Progenitor cell of endocrine pancreas (in vitro differentiated cells): Measurements from ENCODE around the gene EGR1. TPM values are rescaled to one million over a fixed set of nuclear protein-coding genes. Genes with fewer than 3 reads are reported as not detected.

Experiments
- DNase-seq: peaks from one replicate; pipeline ENCODE4 v3.0.0; 2021; ENCODE audit warnings: low spot score; ENCODE audit not compliant: unreplicated experiment
- H3K27ac Mint-ChIP-seq: 2 replicates; pipeline ENCODE4 v1.8.0; 2021; ENCODE audit warnings: mild to moderate bottlenecking, moderate library complexity, mixed read lengths
- H3K27me3 Mint-ChIP-seq: 2 replicates; pipeline ENCODE4 v1.8.0; 2021; ENCODE audit warnings: mixed read lengths
- H3K36me3 Mint-ChIP-seq: 2 replicates; pipeline ENCODE4 v1.8.0; 2022; ENCODE audit warnings: mixed read lengths; ENCODE audit not compliant: insufficient read depth
- H3K4me1 Mint-ChIP-seq: 2 replicates; pipeline ENCODE4 v1.8.0; 2021; ENCODE audit warnings: low read depth, mixed read lengths
- H3K4me3 Mint-ChIP-seq: 2 replicates; pipeline ENCODE4 v1.8.0; 2021; ENCODE audit warnings: low read depth, mild to moderate bottlenecking, moderate library complexity, mixed read lengths
- H3K9me3 Mint-ChIP-seq: 2 replicates; pipeline ENCODE4 v1.8.0; 2021; ENCODE audit warnings: low read depth, mixed read lengths
- total RNA-seq: library from RNA; stranded (reverse); gene quantifications from 2 replicates; pipeline ENCODE4 v1.2.1, GENCODE V29; 2021
- TF ChIP-seq, protein P1 (sequence below): fragments of 200-600 bp; sonication (generic); IDR thresholded peaks from one replicate; pipeline ENCODE4 v1.5.0; 2021; ENCODE audit warnings: antibody characterized with exemption, mild to moderate bottlenecking; ENCODE audit not compliant: unreplicated experiment

EGR1 gene
- total RNA-seq, 1 donor from 2014 or later, result 56.2 TPM

DNA sequence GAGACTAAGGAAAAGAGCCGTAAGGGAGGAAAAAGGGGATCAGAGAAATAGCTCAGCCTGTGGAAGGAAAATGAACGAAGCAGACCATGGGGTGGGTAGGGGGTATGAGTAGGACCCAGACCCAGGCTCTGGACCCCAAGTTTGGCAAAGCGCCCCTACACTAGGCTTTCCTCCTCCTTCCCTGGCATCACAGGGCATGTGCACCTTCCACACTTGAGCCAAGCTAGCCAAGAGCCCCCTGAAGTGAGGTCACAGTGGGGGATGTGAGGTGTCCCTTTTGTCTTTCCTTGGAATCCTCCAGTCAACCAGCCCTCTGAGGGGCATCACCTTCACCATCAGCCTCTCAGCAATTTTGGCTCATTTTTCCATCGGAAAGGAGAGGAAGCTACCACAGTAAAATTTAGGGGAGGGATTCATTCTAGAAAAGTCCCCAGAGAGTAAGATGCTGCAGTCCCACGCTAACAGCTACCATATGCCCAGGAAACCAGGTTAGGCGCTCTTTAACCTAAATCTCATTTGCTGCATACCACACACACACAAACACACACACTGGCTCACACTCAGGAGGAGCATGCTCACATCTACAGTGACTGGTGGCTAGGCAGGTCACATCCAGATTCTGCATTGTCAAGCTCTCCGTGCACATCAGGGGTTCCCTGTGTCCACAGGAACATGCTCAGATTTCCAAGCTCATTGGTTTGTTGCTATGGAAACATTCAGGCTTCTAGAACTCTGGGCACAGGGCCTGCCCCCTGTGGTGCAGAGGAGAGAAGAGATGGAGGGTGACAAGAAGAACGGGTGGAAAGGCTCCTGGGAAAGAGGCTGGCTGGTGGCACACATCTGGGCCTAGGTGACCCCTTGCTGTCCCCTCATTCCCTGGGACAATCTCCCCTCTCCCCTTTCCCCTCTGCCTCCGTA is 16.5 kb upstream of the EGR1 start:
- Mint-ChIP-seq H3K36me3 (no peaks in the 10 kb centered on the region), H3K27ac (no peak overlapping the region), H3K27me3 (peaks cover 22% of the 10 kb centered on the region), H3K9me3 (no peaks in the 10 kb centered on the region), H3K4me3 (no peak overlapping the region), H3K4me1 (peaks cover 4% of the 10 kb centered on the region)
- DNase-seq, result no peak
- TF ChIP-seq, protein P1, sequence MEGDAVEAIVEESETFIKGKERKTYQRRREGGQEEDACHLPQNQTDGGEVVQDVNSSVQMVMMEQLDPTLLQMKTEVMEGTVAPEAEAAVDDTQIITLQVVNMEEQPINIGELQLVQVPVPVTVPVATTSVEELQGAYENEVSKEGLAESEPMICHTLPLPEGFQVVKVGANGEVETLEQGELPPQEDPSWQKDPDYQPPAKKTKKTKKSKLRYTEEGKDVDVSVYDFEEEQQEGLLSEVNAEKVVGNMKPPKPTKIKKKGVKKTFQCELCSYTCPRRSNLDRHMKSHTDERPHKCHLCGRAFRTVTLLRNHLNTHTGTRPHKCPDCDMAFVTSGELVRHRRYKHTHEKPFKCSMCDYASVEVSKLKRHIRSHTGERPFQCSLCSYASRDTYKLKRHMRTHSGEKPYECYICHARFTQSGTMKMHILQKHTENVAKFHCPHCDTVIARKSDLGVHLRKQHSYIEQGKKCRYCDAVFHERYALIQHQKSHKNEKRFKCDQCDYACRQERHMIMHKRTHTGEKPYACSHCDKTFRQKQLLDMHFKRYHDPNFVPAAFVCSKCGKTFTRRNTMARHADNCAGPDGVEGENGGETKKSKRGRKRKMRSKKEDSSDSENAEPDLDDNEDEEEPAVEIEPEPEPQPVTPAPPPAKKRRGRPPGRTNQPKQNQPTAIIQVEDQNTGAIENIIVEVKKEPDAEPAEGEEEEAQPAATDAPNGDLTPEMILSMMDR, result no peak

DNA sequence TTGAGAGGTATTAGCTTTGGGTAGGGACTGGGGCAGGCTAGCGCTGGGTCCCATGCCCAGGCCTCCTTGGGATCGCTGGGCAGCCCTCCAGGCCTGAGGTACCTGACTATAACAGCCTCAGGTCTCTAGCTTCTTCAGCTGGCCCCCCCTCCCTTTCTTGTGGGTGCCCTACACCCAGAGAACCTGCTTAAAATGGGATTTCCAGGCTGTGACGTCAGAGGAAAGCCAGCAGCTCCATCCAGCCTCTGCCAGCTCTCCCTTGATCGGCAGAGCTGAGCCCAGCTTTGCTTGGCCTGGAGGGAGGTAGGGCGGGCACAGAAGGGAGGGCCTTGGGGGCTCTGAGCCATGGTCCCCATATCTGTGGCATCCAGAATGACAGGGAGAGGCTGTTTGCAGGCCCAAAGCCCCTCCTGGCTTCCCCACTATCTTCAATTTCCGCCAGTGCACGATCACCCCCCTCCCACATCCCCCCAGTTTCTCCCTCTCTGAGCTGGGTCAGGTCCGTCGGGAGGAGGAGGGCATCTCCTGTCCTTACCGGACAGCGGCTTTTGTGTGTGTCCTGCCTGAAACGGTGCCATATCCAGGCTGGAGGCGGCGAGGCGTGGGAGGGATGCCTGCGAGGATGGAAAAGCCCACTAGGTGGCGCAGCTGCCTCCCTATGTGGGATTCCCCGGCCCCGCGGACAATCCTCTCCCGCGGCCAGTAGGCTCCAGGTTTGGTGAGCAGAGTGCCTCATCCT is 15.6 kb upstream of the EGR1 start:
- peaks cover 4% of the 10 kb centered on the region for H3K4me1 Mint-ChIP-seq
- H3K4me3 Mint-ChIP-seq, result peak overlapping the region; percentile 46
- TF ChIP-seq, protein P1, result peak; percentile 94
- peak overlapping the region; percentile 49 for H3K27ac Mint-ChIP-seq
- no peaks in the 10 kb centered on the region for H3K9me3 Mint-ChIP-seq
- peaks cover 22% of the 10 kb centered on the region for H3K27me3 Mint-ChIP-seq
- H3K36me3 Mint-ChIP-seq, result no peaks in the 10 kb centered on the region
- DNase-seq, result peak; percentile 87

- TF ChIP-seq, protein P1, result no peak
- H3K4me1 Mint-ChIP-seq, result peaks cover 4% of the 10 kb centered on the region
- no peaks in the 10 kb centered on the region for H3K9me3 Mint-ChIP-seq
- no peak overlapping the region for H3K4me3 Mint-ChIP-seq
- DNase-seq, result no peak
- no peak overlapping the region for H3K27ac Mint-ChIP-seq
- H3K27me3 Mint-ChIP-seq, result peaks cover 35% of the 10 kb centered on the region
- H3K36me3 Mint-ChIP-seq, result no peaks in the 10 kb centered on the region
Measured at GRCh38 chr5:138450971-138451370, 14.3 kb upstream of the EGR1 start.

GRCh38 chr5:138452720-138453119 is 12.6 kb upstream of the EGR1 start:
- no peak overlapping the region for H3K4me3 Mint-ChIP-seq
- H3K9me3 Mint-ChIP-seq, result no peaks in the 10 kb centered on the region
- DNase-seq, result no peak
- H3K27ac Mint-ChIP-seq, result no peak overlapping the region
- no peaks in the 10 kb centered on the region for H3K36me3 Mint-ChIP-seq
- peaks cover 47% of the 10 kb centered on the region for H3K27me3 Mint-ChIP-seq
- peaks cover 4% of the 10 kb centered on the region for H3K4me1 Mint-ChIP-seq
- TF ChIP-seq, protein P1, result no peak

- H3K27me3 Mint-ChIP-seq, result peaks cover 44% of the 10 kb centered on the region
- no peak for DNase-seq
- H3K36me3 Mint-ChIP-seq, result no peaks in the 10 kb centered on the region
Measured at GRCh38 chr5:138453590-138453989, 11.7 kb upstream of the EGR1 start.

More at GRCh38 chr5:138453590-138453989, 11.7 kb upstream of the EGR1 start:
- Mint-ChIP-seq H3K4me3 (no peak overlapping the region), H3K27ac (no peak overlapping the region), H3K4me1 (peaks cover 4% of the 10 kb centered on the region), H3K9me3 (no peaks in the 10 kb centered on the region)
- TF ChIP-seq, protein P1, result no peak
